H1 (cell line): ENCODE measurements around the gene LRRC28. TPM values are rescaled to one million over a fixed set of nuclear protein-coding genes. Genes with fewer than 3 reads are reported as not detected.

Source experiments
- ATF2 ChIP-seq: IDR thresholded peaks from 2 replicates; pipeline ENCODE4 v1.6.1; 2012; ENCODE audit warnings: low read length, inconsistent platforms
- E2F6 ChIP-seq: IDR thresholded peaks from 2 replicates; pipeline ENCODE4 v1.6.1; 2012; ENCODE audit warnings: inconsistent platforms
- MAX ChIP-seq: IDR thresholded peaks from 2 replicates; pipeline ENCODE4 v1.6.1; 2012; ENCODE audit warnings: inconsistent platforms
- NANOG ChIP-seq: IDR thresholded peaks from 2 replicates; pipeline ENCODE4 v1.6.1; 2011; ENCODE audit warnings: low read length, low read depth, mild to moderate bottlenecking, inconsistent platforms; ENCODE audit not compliant: insufficient read depth, poor library complexity, severe bottlenecking
- RXRA ChIP-seq: IDR thresholded peaks from 2 replicates; pipeline ENCODE4 v1.6.1; 2011; ENCODE audit warnings: low read depth, mild to moderate bottlenecking, low read length, moderate library complexity; ENCODE audit not compliant: insufficient read depth
- SIRT6 ChIP-seq: IDR thresholded peaks from one replicate; pipeline ENCODE4 v1.7.1; 2012; ENCODE audit warnings: low read length, inconsistent platforms
- polyA plus RNA-seq, 7 experiments: library from polyadenylated mRNA; depleted of rRNA in 3 of 7; stranded (reverse) in 5 of 7; unstranded in 2 of 7; fragments of >200 nt in 5 of 7; fragments of 200-250 nt in 2 of 7; gene quantifications; 1 replicate in 5 of 7; 2 replicates in 1 of 7; 4 replicates in 1 of 7; pipeline versions ENCODE4 v1.2.1 to v1.2.3, GENCODE V29; 2011 to 2013; ENCODE audit warnings: missing spikeins in 2 of 7, mixed read lengths in 2 of 7
- total RNA-seq: library from RNA; stranded (reverse); fragmentation: NEBNext Ultra II Directional; extraction: Animal tissue kit (Norgen Biotek cat#: 25700); gene quantifications from 2 replicates; pipeline ENCODE4 v1.2.1, GENCODE V29; 2021

LRRC28 gene
- total and polyA plus RNA-seq, 2 of the 8 experiments (the other 6 are each of a cell fraction or from before 2014, with no cell fraction given): 20.2 to 23.3 TPM

- TF ChIP-seq RXRA (no peak), E2F6 (no peak), MAX (no peak), NANOG (no peak), ATF2 (no peak), SIRT6 (no peak)
Measured at GRCh38 chr15:99424131-99424571, 172.9 kb downstream of the LRRC28 start (continued).
